Osteoblast (primary cell): Measurements from ENCODE around the gene OVCA2. TPM values are rescaled to one million over a fixed set of nuclear protein-coding genes. Genes with fewer than 3 reads are reported as not detected.

ENCODE experiments used
- DNase-seq: peaks from one replicate; pipeline ENCODE4 v3.0.0; 2011; ENCODE audit warnings: low spot score, mixed read lengths; ENCODE audit not compliant: insufficient read length; ENCODE audit errors: missing footprints
- H2AFZ ChIP-seq: 2 replicates; pipeline ENCODE4 v1.6.0; 2011; ENCODE audit warnings: mild to moderate bottlenecking, low read length
- H3K27ac ChIP-seq: 2 replicates; pipeline ENCODE4 v1.5.1; 2011; ENCODE audit warnings: mild to moderate bottlenecking, low read depth, low read length, moderate library complexity
- H3K27me3 ChIP-seq: 2 replicates; pipeline ENCODE4 v1.6.0; 2012; ENCODE audit warnings: mild to moderate bottlenecking, control low read depth, inconsistent platforms, low read length, moderate library complexity; ENCODE audit not compliant: insufficient read depth
- H3K36me3 ChIP-seq: 2 replicates; pipeline ENCODE4 v1.5.1; 2011; ENCODE audit warnings: mild to moderate bottlenecking, low read length, control low read depth, moderate library complexity; ENCODE audit not compliant: insufficient read depth
- H3K4me1 ChIP-seq: 2 replicates; pipeline ENCODE4 v1.5.1; 2011; ENCODE audit warnings: mild to moderate bottlenecking, low read length, control low read depth, moderate library complexity; ENCODE audit not compliant: insufficient read depth
- H3K4me2 ChIP-seq: 2 replicates; pipeline ENCODE4 v1.6.0; 2011; ENCODE audit warnings: mild to moderate bottlenecking, low read length; ENCODE audit not compliant: insufficient read depth
- H3K4me3 ChIP-seq: fragments of 200-600 bp; sonication (generic); 3 replicates; pipeline ENCODE4 v1.5.1; 2012; ENCODE audit warnings: mild to moderate bottlenecking, low read length, inconsistent platforms; ENCODE audit not compliant: insufficient read depth
- H3K79me2 ChIP-seq: 2 replicates; pipeline ENCODE4 v1.6.0; 2012; ENCODE audit warnings: mild to moderate bottlenecking, low read length, control low read depth, inconsistent platforms; ENCODE audit not compliant: insufficient read depth
- H3K9me3 ChIP-seq: 2 replicates; pipeline ENCODE4 v1.5.1; 2011; ENCODE audit warnings: low read depth, low read length, control low read depth
- H4K20me1 ChIP-seq: 2 replicates; pipeline ENCODE4 v1.6.0; 2012; ENCODE audit warnings: mild to moderate bottlenecking, low read length, control low read depth; ENCODE audit not compliant: insufficient read depth
- CTCF ChIP-seq: IDR thresholded peaks from 2 replicates; pipeline ENCODE4 v1.5.1; 2011; ENCODE audit warnings: mild to moderate bottlenecking, low read depth, low read length, moderate library complexity; ENCODE audit errors: extremely low read depth
- total RNA-seq: library from RNA; depleted of rRNA; stranded (reverse); fragments of >200 nt; gene quantifications from 2 replicates; pipeline ENCODE4 v1.2.3, GENCODE V29; 2012

Gene OVCA2
- total RNA-seq: 59.0 and 61.3 TPM in 2 replicates

DNA sequence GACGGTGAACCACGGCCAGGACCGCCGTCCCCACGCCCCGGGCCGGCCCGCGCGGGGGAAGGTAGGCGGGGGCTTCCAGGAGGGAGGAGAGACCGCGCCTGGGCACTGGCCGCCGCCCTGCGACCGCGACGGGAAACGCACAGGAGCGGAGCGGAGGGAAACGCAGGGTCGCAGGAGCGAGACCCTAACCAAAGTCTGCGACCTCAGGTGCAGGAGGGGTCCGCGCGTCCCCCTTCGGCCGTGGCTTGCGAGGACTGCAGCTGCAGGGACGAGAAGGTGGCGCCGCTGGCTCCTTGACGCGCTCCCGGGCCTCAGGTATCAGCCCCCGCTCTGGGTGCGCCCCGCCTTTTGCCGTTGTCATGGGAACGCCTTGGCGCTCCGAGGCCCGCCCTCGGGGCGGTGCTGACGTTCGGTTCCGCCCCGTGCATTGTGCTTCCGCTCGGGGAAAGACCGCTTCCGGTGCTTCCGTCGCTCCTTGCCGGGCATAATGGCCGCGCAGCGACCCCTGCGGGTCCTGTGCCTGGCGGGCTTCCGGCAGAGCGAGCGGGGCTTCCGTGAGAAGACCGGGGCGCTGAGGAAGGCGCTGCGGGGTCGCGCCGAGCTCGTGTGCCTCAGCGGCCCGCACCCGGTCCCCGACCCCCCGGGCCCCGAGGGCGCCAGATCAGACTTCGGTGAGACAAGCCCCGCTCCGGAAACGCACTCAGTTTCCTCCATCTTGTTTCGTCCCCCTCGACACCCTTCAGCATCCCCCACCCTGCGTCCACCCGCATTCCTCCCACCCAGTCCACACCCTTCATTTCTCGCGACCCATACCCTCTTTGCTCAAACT is at the start of gene OVCA2:
OVCA2 (plus strand) TSS at position 462 of the 829 bp plus-strand sequence; CDS start at position 488, 26 bp downstream.
- Histone ChIP-seq H3K27me3 (no peaks in the 10 kb centered on the region), H3K4me1 (peaks cover 34% of the 10 kb centered on the region), H3K79me2 (peaks cover 21% of the 10 kb centered on the region), H2AFZ (peak within 1 kb of the TSS; percentile 66), H3K4me2 (peak within 1 kb of the TSS; percentile 82), H3K4me3 (peak within 1 kb of the TSS; percentile 73), H3K27ac (peak within 1 kb of the TSS; percentile 80), H3K9me3 (no peaks in the 10 kb centered on the region), H3K36me3 (peaks cover 48% of the 10 kb centered on the region), H4K20me1 (no peaks in the 10 kb centered on the region)
- peak; percentile 37 for TF ChIP-seq CTCF
- DNase-seq: peak; percentile 98

DNA sequence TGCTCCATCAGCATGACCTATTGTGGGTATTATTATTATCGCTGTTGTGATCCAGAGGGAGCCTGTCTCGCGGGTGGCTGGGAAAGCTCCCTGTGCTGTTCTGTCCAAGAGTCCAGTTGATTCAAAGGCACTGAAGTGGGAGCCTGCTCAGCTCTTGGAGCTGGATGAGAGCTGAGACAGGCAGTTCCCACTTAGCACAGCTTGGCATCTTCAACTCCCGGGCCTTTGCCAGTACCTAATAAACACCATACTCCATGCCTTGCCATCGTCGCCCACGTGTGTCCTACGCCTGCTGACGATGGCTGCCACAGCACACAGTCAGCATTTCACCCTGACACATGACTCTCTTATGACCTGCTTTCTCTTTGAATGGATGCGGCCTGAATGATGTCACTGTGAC is 49.3 kb upstream of the OVCA2 start:
- no peaks in the 10 kb centered on the region for H4K20me1 ChIP-seq
- H3K27ac ChIP-seq: no peak overlapping the region
- H2AFZ ChIP-seq: no peak overlapping the region
- no peak for DNase-seq
- no peaks in the 10 kb centered on the region for H3K9me3 ChIP-seq
- H3K79me2 ChIP-seq: no peaks in the 10 kb centered on the region
- peaks cover 8% of the 10 kb centered on the region for H3K27me3 ChIP-seq
- H3K36me3 ChIP-seq: no peaks in the 10 kb centered on the region
- no peak overlapping the region for H3K4me3 ChIP-seq
- H3K4me2 ChIP-seq: no peak overlapping the region
- peaks cover 14% of the 10 kb centered on the region for H3K4me1 ChIP-seq
- TF ChIP-seq CTCF: no peak

- H3K27ac ChIP-seq: no peak overlapping the region
- no peaks in the 10 kb centered on the region for H3K79me2 ChIP-seq
- no peaks in the 10 kb centered on the region for H4K20me1 ChIP-seq
- TF ChIP-seq CTCF: no peak
- H3K4me2 ChIP-seq: no peak overlapping the region
- no peaks in the 10 kb centered on the region for H3K36me3 ChIP-seq
- DNase-seq: no peak
- no peak overlapping the region for H3K4me3 ChIP-seq
- no peaks in the 10 kb centered on the region for H3K9me3 ChIP-seq
- peaks cover 8% of the 10 kb centered on the region for H3K27me3 ChIP-seq
- H2AFZ ChIP-seq: no peak overlapping the region
- H3K4me1 ChIP-seq: peaks cover 5% of the 10 kb centered on the region
Measured at GRCh38 chr17:1994707-1995106, 47.1 kb upstream of the OVCA2 start.

- Histone ChIP-seq H3K27ac (no peak overlapping the region), H3K4me2 (no peak overlapping the region), H3K36me3 (no peaks in the 10 kb centered on the region), H4K20me1 (no peaks in the 10 kb centered on the region), H3K27me3 (peaks cover 8% of the 10 kb centered on the region), H3K79me2 (no peaks in the 10 kb centered on the region), H3K9me3 (no peaks in the 10 kb centered on the region), H3K4me3 (no peak overlapping the region), H2AFZ (no peak overlapping the region), H3K4me1 (peaks cover 5% of the 10 kb centered on the region)
- TF ChIP-seq CTCF: no peak
- peak; percentile 38 for DNase-seq
Measured at GRCh38 chr17:1995321-1995892, 46.4 kb upstream of the OVCA2 start.
